HG02852 (cell line): ENCODE data around the gene ZHX3.

Source experiments
- ATAC-seq: cut with Tn5 transposase; IDR thresholded peaks from one replicate; pipeline ENCODE4 v1.9.1; 2021; ENCODE audit warnings: mild to moderate bottlenecking, moderate library complexity; ENCODE audit not compliant: unreplicated experiment

The ZHX3 gene

DNA sequence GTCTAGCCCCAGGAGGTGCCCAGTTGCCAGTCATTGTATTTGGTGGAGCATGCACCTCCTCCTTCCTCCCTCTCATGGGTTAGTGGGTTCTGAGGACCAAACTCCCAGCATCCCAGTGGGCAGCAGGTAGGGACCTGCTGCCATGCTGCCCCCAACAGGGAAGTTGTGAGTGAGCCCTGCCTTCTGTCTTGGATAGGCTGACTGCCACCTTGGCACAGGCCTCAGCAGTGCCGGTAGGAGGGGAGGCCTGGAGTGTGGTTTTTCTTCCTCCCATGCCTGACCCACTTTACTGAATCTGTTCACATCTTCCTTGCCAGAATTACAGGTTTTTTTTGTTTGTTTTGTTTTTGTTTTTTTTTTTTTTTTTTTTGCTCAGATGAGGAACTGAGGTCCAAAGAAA lies 155.6 kb downstream of the ZHX3 start:
- no peak for ATAC-seq

DNA sequence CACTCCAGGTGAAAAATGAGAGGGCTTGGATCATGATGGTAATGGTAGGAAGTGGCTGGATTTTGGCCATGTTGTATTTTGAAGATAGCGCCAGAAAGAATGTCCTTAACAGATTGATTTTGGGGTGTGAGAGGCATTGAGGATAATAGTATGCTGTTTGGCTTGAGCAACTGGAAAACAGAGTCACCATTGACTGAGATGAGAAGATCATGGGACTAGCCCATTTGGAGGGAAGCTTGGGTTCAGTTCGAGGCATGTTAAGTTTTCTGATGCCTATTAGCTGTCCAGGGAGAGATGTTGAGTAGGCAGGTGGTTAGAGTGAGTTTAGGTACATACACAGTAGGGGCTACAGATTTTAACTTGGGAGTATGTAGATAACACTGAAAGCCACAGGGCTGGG lies 156.8 kb downstream of the ZHX3 start:
- no peak for ATAC-seq

- ATAC-seq = no peak
These were observed 158.0 kb downstream of the ZHX3 start for GRCh38 chr20:41159547-41159946.

GRCh38 chr20:41158082-41158625 lies 159.4 kb downstream of the ZHX3 start:
- no peak for ATAC-seq

DNA sequence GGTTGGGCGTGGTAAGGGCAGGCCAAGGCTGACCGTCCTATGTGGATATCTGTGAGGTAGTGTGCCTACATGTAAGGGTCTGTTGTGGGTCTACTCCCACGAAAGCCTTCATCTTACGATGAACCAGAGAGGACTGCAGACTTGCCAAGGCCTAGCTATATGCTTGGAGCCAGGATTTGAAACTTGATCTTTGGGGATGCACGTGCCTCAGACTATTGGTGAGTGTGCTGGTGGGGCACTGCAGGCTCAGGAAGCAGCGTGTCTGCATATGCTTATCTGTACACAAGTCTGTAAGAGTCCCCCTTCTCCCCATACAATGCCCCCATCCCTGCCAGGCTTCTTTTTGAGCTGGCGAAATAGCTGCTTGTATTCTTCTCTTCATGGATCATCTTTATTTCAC lies 162.3 kb downstream of the ZHX3 start:
- no peak for ATAC-seq

GRCh38 chr20:41154436-41155176 lies 162.9 kb downstream of the ZHX3 start:
- ATAC-seq = no peak

DNA sequence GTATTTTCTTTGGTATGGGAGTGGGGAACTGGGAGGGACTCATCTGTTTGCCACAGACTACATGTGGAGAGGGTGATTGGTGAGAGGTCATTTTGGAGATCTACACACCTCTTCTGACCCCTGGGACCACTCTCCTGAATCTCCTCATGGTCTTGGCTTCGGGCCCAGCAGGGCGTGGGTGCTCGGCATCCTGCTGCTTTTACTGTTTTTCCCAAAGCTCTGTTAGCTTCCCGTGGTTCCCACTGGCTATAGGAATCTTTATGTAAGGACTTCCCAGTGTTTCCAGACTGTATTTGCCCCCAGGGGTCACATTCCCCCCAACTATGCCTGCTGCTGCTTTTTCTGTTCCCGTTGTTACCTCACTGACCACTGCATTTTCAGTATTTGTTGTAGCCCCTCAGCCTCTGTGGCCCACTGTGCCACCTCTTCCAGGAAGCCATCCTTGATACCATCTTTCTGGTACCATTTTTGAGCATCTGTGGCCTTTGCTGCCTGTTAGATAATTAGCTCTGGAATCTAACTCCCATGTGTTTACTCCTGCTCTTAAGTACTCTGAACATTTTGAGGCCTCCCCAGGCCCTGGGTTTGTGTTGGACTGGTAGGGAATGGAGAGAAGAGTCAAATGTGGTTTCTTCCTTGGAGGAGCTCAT lies 165.3 kb downstream of the ZHX3 start:
- ATAC-seq = no peak

DNA sequence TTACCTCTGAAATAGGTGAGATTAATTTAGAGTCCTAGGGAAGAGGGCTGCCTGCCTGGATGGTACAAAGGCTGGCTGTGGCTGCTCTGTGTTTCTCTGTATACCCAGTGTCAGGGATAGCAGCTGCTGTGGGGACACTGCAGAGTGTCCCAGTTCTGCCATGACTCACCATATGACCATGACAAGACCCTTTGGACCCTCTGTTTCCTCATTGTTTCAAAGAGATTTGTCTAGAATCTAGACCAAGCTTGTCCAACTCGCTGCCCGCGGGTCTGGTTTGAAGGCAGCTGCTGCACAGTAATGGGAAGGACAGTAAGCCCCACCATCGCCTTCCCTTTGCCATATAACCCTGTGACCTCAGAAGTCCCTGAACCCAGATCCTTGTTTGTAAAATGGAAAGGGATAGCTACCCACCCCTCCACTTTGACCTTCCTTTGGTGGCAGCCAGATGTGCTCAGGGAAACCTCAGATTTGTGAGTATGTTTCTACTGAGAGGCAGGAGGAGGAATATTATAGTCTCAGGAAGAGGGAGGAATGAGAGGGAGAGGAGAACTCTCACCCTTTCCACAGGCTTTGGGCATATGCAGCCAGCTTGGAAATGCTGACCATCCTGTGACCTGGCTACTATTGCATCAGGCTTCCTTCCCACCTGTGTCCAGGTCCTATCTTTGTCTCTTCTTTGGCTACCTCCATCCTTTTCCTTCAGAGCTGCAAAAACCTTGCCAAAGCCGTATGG lies 166.2 kb downstream of the ZHX3 start:
- no peak for ATAC-seq

- no peak for ATAC-seq
These were observed 166.9 kb downstream of the ZHX3 start for GRCh38 chr20:41150664-41151063.

GRCh38 chr20:41148942-41149341 lies 168.6 kb downstream of the ZHX3 start:
- ATAC-seq = no peak

GRCh38 chr20:41147767-41148191 lies 169.8 kb downstream of the ZHX3 start:
- ATAC-seq = no peak

DNA sequence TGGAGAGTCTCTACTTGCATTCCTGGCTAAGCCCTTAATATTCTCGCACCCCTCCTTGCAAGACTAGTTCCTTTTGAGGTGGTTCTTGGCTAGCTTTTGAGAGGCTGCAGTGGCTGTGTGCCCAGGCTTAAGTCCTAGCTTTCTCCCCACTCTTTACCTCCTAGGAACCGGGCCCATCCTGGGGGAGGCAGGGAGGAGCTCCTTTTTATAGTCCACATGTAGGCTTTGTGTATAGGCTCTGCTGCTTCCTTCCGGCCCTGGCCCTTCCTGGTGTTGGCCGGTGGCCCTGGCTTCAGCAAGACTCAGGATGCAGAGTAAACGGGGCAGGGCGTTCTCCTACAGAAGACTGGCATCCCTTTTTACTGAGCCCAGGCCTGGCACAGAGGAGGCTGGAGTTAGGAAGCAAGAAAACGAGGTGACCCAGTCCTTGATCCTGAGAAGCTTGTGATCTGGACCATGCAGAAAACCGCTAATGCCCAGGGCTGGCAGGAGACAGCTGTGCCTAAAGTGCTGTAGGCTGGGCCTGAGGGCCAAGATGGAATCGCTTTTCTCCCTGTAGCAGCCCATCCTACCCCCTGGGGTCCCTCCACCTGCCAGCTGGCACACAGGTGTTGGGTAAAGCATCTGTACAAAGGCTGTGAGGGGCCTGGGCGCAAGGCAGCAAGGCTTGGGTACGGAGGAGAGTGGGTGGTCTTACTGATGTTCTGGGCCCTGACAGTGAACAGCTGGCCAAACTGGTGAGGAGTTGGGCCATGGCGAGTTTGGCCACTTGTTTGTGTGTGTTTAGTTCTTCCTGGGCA lies 171.5 kb downstream of the ZHX3 start:
- ATAC-seq = no peak

GRCh38 chr20:41145317-41145716 lies 172.2 kb downstream of the ZHX3 start:
- no peak for ATAC-seq

GRCh38 chr20:41143354-41143753 lies 174.2 kb downstream of the ZHX3 start:
- no peak for ATAC-seq

GRCh38 chr20:41142919-41143318 lies 174.6 kb downstream of the ZHX3 start:
- ATAC-seq = no peak

GRCh38 chr20:41142245-41142644 lies 175.3 kb downstream of the ZHX3 start:
- no peak for ATAC-seq

- no peak for ATAC-seq
These were observed 176.2 kb downstream of the ZHX3 start for GRCh38 chr20:41141153-41141815.

DNA sequence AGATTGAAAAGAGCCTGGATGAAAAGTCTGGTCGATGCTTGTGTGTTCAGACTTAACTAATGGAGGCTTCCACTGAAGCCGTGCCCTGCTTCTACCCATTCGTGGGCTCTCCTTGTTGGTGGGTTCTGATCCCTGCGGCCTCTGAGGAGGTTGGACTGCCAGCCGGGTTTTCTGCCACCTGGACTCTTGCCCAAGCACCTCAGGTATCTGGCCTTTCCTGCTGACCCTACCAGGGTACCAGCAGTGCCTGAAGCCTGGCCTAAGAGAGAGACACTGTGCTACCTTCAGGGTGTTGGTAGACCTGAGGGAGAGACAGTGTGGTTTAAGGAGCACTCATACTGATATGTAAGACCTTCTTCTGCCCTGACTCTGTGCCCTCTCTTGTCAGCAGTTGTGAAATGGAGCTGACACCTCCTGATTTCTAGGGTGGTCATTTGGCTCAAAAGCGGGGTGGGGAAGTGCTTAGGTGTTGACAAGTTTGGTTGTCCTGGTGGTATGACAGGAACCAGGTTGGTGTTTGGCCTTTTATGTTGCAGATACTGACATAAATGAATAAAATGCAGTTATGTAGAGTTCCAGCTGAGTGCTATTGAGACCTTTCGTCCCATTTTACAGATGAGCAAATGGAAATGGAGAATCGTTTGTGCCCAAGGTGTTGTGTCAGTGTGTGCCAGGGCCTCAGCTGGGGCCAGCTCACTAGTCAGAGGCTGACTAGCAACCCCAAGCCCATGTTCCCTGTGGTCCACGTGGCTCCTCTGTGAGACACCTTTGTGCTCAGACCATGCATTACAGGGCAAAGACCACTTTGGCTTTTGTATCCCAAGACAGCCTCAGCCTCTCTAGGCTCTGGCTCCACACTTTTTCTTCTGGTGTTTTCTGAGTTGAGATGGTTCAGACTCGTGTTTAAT lies 177.1 kb downstream of the ZHX3 start:
- no peak for ATAC-seq
